HG03175 (cell line): ENCODE results near the gene TAF11L4.
"Not testable (repeated sequence)": the region's sequence is repeated elsewhere in the genome, so short reads cannot be mapped to it uniquely, and the experiment has no call there.

Experiments used
- ATAC-seq: cut with Tn5 transposase; IDR thresholded peaks from one replicate; pipeline ENCODE4 v1.9.1; 2021; ENCODE audit warnings: mild to moderate bottlenecking, moderate library complexity; ENCODE audit not compliant: unreplicated experiment

The TAF11L4 gene

GRCh38 chr5:17521501-17521900 lies at the start of gene TAF11L4:
TAF11L4 (plus strand) TSS chr5:17521801.
- not testable (repeated sequence) for ATAC-seq

GRCh38 chr5:17475064-17475463 lies 46.5 kb upstream of the TAF11L4 start:
- ATAC-seq = not testable (repeated sequence)

- ATAC-seq = no peak
These were observed 44.6 kb upstream of the TAF11L4 start for GRCh38 chr5:17477043-17477442.

GRCh38 chr5:17477573-17478265 lies 43.9 kb upstream of the TAF11L4 start:
- no peak for ATAC-seq

GRCh38 chr5:17481378-17481777 lies 40.2 kb upstream of the TAF11L4 start:
- no peak for ATAC-seq

GRCh38 chr5:17482790-17483189 lies 38.8 kb upstream of the TAF11L4 start:
- ATAC-seq = no peak

GRCh38 chr5:17486464-17487173 lies 35.0 kb upstream of the TAF11L4 start:
- not testable (repeated sequence) for ATAC-seq

- no peak for ATAC-seq
These were observed 34.5 kb upstream of the TAF11L4 start for GRCh38 chr5:17487174-17487512.

- not testable (repeated sequence) for ATAC-seq
These were observed 30.3 kb upstream of the TAF11L4 start for GRCh38 chr5:17491257-17491656.

- no peak for ATAC-seq
These were observed 28.8 kb upstream of the TAF11L4 start for GRCh38 chr5:17492770-17493169.

- no peak for ATAC-seq
These were observed 24.2 kb upstream of the TAF11L4 start for GRCh38 chr5:17497446-17497845.

GRCh38 chr5:17497931-17498330 lies 23.7 kb upstream of the TAF11L4 start, which contains the start of gene TAF11L2:
TAF11L2 (plus strand) TSS chr5:17498231.
- not testable (repeated sequence) for ATAC-seq

- ATAC-seq = no peak
These were observed 9.8 kb upstream of the TAF11L4 start for GRCh38 chr5:17511775-17512325.

- ATAC-seq = not testable (repeated sequence)
These were observed 4.1 kb upstream of the TAF11L4 start for GRCh38 chr5:17517526-17517925.

GRCh38 chr5:17518067-17518466 lies 3.5 kb upstream of the TAF11L4 start, which contains the start of gene TAF11L3:
TAF11L3 (plus strand) TSS chr5:17518367.
- not testable (repeated sequence) for ATAC-seq

GRCh38 chr5:17519508-17519907 lies 2.1 kb upstream of the TAF11L4 start:
- not testable (repeated sequence) for ATAC-seq

- not testable (repeated sequence) for ATAC-seq
These were observed 3.3 kb downstream of the TAF11L4 start, which contains the start of gene TAF11L5 for GRCh38 chr5:17524935-17525334. TAF11L5 (plus strand) TSS chr5:17525235.

- ATAC-seq = not testable (repeated sequence)
These were observed 4.9 kb downstream of the TAF11L4 start for GRCh38 chr5:17526504-17526903.

GRCh38 chr5:17528369-17528768 lies 6.8 kb downstream of the TAF11L4 start, which contains the start of gene TAF11L6:
TAF11L6 (plus strand) TSS chr5:17528669.
- not testable (repeated sequence) for ATAC-seq
